ENCODE measurements around the gene GMEB2. TPM values are rescaled to one million over a fixed set of nuclear protein-coding genes. Genes with fewer than 3 reads are reported as not detected.
A peak's percentile ranks its signal among the peaks of the same experiment; 100 is the strongest.

GMEB2 gene
- total RNA-seq, 1 experiment from 2014 or later = 14.3 TPM

GRCh38 chr20:63588641-63589041 is 38.3 kb downstream of the GMEB2 start:
- no peaks in the 10 kb centered on the region for H3K4me1 ChIP-seq (ENCODE audit: insufficient read depth, low read length)
- no peak overlapping the region for H4K8ac ChIP-seq (replicated peaks; ENCODE audit: insufficient read length, low read depth, low read length)
- H2BK12ac ChIP-seq (ENCODE audit: insufficient read length, low read depth, low read length) = no peak overlapping the region
- H3K56ac ChIP-seq (ENCODE audit: insufficient read length, low read depth, low read length) = no peak overlapping the region
- no peak overlapping the region for H3K18ac ChIP-seq (ENCODE audit: insufficient read length, low read depth, low read length)
- H2BK15ac ChIP-seq (ENCODE audit: low read depth, low read length) = no peak overlapping the region
- H3K4me2 ChIP-seq (ENCODE audit: insufficient read depth, insufficient read length, low read length) = no peak overlapping the region
- H3K4me1 Mint-ChIP-seq = peaks cover 3 to 7% of the 10 kb centered on the region in 2 experiments; a peak in 2 of 4 replicates
- WGBS (ENCODE audit: extremely low coverage, insufficient read length, low lambda C conversion rate) = no CpG with 5 or more reads among the region's 11 CpGs
- H3K79me2 ChIP-seq (ENCODE audit: insufficient read depth, low read length) = no peaks in the 10 kb centered on the region
- no peak overlapping the region for H4K91ac ChIP-seq (ENCODE audit: insufficient read length, low read depth, low read length)
- no peaks in the 10 kb centered on the region for H4K20me1 ChIP-seq (ENCODE audit: control insufficient read depth, insufficient read depth, insufficient read length)
- H3K27me3 ChIP-seq (ENCODE audit: insufficient read depth, low read length) = no peaks in the 10 kb centered on the region
- H3K36me3 Mint-ChIP-seq (ENCODE audit: insufficient read depth in 1 of 3, low read depth in 3 of 3) = peaks cover 0 to 33% (median 27%) of the 10 kb centered on the region in 3 experiments
- H2BK20ac ChIP-seq (ENCODE audit: low read depth, low read length, poor library complexity, severe bottlenecking) = no peak overlapping the region
- H3K27ac Mint-ChIP-seq = peak overlapping the region in 2 of 3 experiments; percentile 68 to 79; a peak in 1 of 7 replicates
- no peak overlapping the region for H2BK5ac ChIP-seq (ENCODE audit: insufficient read length, low read length)
- peaks cover 2% of the 10 kb centered on the region; the same call in 1 of the 2 replicates for H3K27me3 Mint-ChIP-seq (ENCODE audit: low read depth)
- no peaks in the 10 kb centered on the region for H3K9me3 ChIP-seq (ENCODE audit: control insufficient read depth, low read depth, low read length)
- H3K27ac ChIP-seq (ENCODE audit: insufficient read length, low read depth, low read length) = no peak overlapping the region
- no peaks in the 10 kb centered on the region for H3K23me2 ChIP-seq (ENCODE audit: insufficient read length, low read depth, low read length, poor library complexity, severe bottlenecking)
- H3K79me1 ChIP-seq (ENCODE audit: insufficient read depth, low read depth, low read length, poor library complexity, severe bottlenecking) = no peaks in the 10 kb centered on the region
- no peak for DNase-seq
- no peak overlapping the region for H3T11ph ChIP-seq (ENCODE audit: low read length)
- H2AK5ac ChIP-seq (ENCODE audit: insufficient read length, low read length) = no peak overlapping the region
- no peak overlapping the region for H4K5ac ChIP-seq (ENCODE audit: insufficient read length, low read depth, low read length)
- no peak overlapping the region for H3K14ac ChIP-seq (ENCODE audit: insufficient read depth, low read length)
- no peak overlapping the region for H3K9ac ChIP-seq (ENCODE audit: extremely low read depth, insufficient read length, low read length)
- H3K4ac ChIP-seq (ENCODE audit: low read depth, low read length) = no peak overlapping the region
- H2AFZ ChIP-seq (ENCODE audit: low read length) = no peak overlapping the region
- H2BK120ac ChIP-seq (ENCODE audit: low read depth, low read length, poor library complexity, severe bottlenecking) = no peak overlapping the region
- no peaks in the 10 kb centered on the region for H3K9me3 Mint-ChIP-seq
- no peak overlapping the region for H3K23ac ChIP-seq (ENCODE audit: insufficient read length, low read depth, low read length)
- no peak overlapping the region for H3K4me3 Mint-ChIP-seq
- no peak for TF ChIP-seq CTCF (conservative IDR thresholded peaks at IDR 0.05)
